CD4-positive, alpha-beta T cell (primary cell): Measurements from ENCODE around the gene POGZ. TPM values are rescaled to one million over a fixed set of nuclear protein-coding genes. Genes with fewer than 3 reads are reported as not detected.

Source experiments
- ATAC-seq: fragments of 200-7000 bp; cut with Tn5 transposase; one replicate; pipeline ENCODE4 v1.10.0; 2022; ENCODE audit warnings: mild to moderate bottlenecking; ENCODE audit not compliant: poor library complexity
- CTCF ChIA-PET: fragments of 350-600 bp; sonication (Branson Sonifier 250); formaldehyde crosslinking; loops from one replicate; lab custom pipeline; 2021; ENCODE audit warnings: antibody characterized with exemption, inconsistent platforms; lab: Charles Lee
- POLR2A ChIA-PET: fragments of 350-600 bp; sonication (Branson Sonifier 250); formaldehyde crosslinking; loops from one replicate; lab custom pipeline; 2021; ENCODE audit warnings: antibody characterized with exemption, inconsistent platforms; lab: Charles Lee
- DNase-seq, 14 experiments: peaks; one replicate each; pipeline ENCODE4 v3.0.0-alpha.2; 2013 to 2020; ENCODE audit warnings: mixed read lengths in 2 of 14
- H3K27ac ChIP-seq, 2 donors: one replicate each; pipeline versions ENCODE4 v1.5.1 to v1.7.0; 2013; ENCODE audit warnings: low read length in 2 of 2, low read depth in 1 of 2, mild to moderate bottlenecking in 1 of 2
- H3K27me3 ChIP-seq, 2 experiments: 1 replicate in 1 of 2; 2 replicates in 1 of 2; pipeline versions ENCODE4 v1.6.1 to v1.7.0; 2013; ENCODE audit warnings: low read length in 2 of 2, control low read depth in 1 of 2, mild to moderate bottlenecking in 1 of 2, moderate library complexity in 1 of 2; ENCODE audit not compliant: insufficient read depth in 2 of 2, control insufficient read depth in 1 of 2
- H3K36me3 ChIP-seq: one replicate; pipeline ENCODE4 v1.6.1; 2013; ENCODE audit warnings: low read length, control low read depth; ENCODE audit not compliant: insufficient read depth
- H3K4me1 ChIP-seq: one replicate; pipeline ENCODE4 v1.6.1; 2013; ENCODE audit warnings: low read length, control low read depth; ENCODE audit not compliant: insufficient read depth
- H3K4me3 ChIP-seq: one replicate; pipeline ENCODE4 v1.5.1; 2013; ENCODE audit warnings: mild to moderate bottlenecking, low read length, moderate library complexity
- H3K9me3 ChIP-seq, 2 experiments: 1 replicate in 1 of 2; 2 replicates in 1 of 2; pipeline versions ENCODE4 v1.6.1 to v1.7.0; 2013; ENCODE audit warnings: low read length in 2 of 2, mild to moderate bottlenecking in 2 of 2, control low read depth in 1 of 2, moderate library complexity in 1 of 2; ENCODE audit not compliant: control insufficient read depth in 1 of 2, insufficient read depth in 1 of 2
- H3K27ac Mint-ChIP-seq: one replicate; pipeline ENCODE4 v1.8.0; 2020; ENCODE audit warnings: mixed read lengths
- H3K27me3 Mint-ChIP-seq: one replicate; pipeline ENCODE4 v1.8.0; 2021; ENCODE audit warnings: mixed read lengths
- H3K36me3 Mint-ChIP-seq: one replicate; pipeline ENCODE4 v1.8.0; 2021; ENCODE audit warnings: low read depth, mixed read lengths
- H3K4me1 Mint-ChIP-seq: one replicate; pipeline ENCODE4 v1.8.0; 2021; ENCODE audit warnings: low read depth, mixed read lengths
- H3K4me3 Mint-ChIP-seq: one replicate; pipeline ENCODE4 v1.8.0; 2020; ENCODE audit warnings: mild to moderate bottlenecking, mixed read lengths
- H3K9me3 Mint-ChIP-seq: one replicate; pipeline ENCODE4 v1.8.0; 2020; ENCODE audit warnings: mixed read lengths
- CTCF ChIP-seq: fragments of 200-600 bp; IDR thresholded peaks from one replicate; pipeline ENCODE4 v1.8.0; 2022; ENCODE audit warnings: antibody characterized with exemption, mild to moderate bottlenecking
- intact Hi-C, 2 experiments: fragments of 100-400 bp; cut with DNase I in 1 of 2; cut with micrococcal nuclease in 1 of 2; formaldehyde crosslinking; loops; one replicate each; pipeline versions ENCODE4 v1.15.1 to v1.9.0; 2023 to 2025; cut with DNase I, micrococcal nuclease
- total RNA-seq, 174 experiments: library from RNA in 2 of 174; stranded (reverse) in 2 of 174; gene quantifications; one replicate each; pipeline ENCODE4 v1.2.3 and lab custom pipeline; 2021 to 2026

POGZ gene
- total RNA-seq, 2 experiments from 2014 or later: 97.8 to 99.4 TPM

- Mint-ChIP-seq H3K4me3 (no peak overlapping the region), H3K27me3 (peaks cover 6% of the 10 kb centered on the region), H3K27ac (no peak overlapping the region), H3K4me1 (no peaks in the 10 kb centered on the region), H3K9me3 (no peaks in the 10 kb centered on the region), H3K36me3 (no peaks in the 10 kb centered on the region)
- Histone ChIP-seq H3K27ac (no peak overlapping the region), H3K36me3 (no peaks in the 10 kb centered on the region), H3K4me1 (no peaks in the 10 kb centered on the region), H3K9me3 (no peaks in the 10 kb centered on the region), H3K4me3 (no peak overlapping the region), H3K27me3 (no peaks in the 10 kb centered on the region)
- no peak for ATAC-seq
- ChIA-PET CTCF (no interaction called here), POLR2A (no interaction called here)
- no peak for DNase-seq
- no peak for TF ChIP-seq CTCF
- intact Hi-C loops: no loop called here
These were observed 42.9 kb upstream of the POGZ start for GRCh38 chr1:151502035-151502700.

- intact Hi-C loops: no loop called here
- no peak overlapping the region for H3K27ac ChIP-seq
- TF ChIP-seq CTCF: no peak
- H3K36me3 ChIP-seq: no peaks in the 10 kb centered on the region
- ATAC-seq: peak; percentile 37
- Mint-ChIP-seq H3K36me3 (no peaks in the 10 kb centered on the region), H3K9me3 (no peaks in the 10 kb centered on the region), H3K4me3 (no peak overlapping the region), H3K4me1 (no peaks in the 10 kb centered on the region), H3K27ac (no peak overlapping the region), H3K27me3 (peaks cover 6% of the 10 kb centered on the region)
- ChIA-PET CTCF (interaction anchor here (0.7 kb wide), 1 partner anchor 81 kb away, joined by 3 read pairs; no protein-coding TSS in a partner anchor), POLR2A (no interaction called here)
- no peaks in the 10 kb centered on the region for H3K27me3 ChIP-seq
- H3K4me3 ChIP-seq: no peak overlapping the region
- H3K4me1 ChIP-seq: no peaks in the 10 kb centered on the region
- no peaks in the 10 kb centered on the region for H3K9me3 ChIP-seq
- DNase-seq: no peak
These were observed 42.2 kb upstream of the POGZ start for GRCh38 chr1:151501474-151501873.

- Mint-ChIP-seq H3K27ac (no peak overlapping the region), H3K9me3 (no peaks in the 10 kb centered on the region), H3K27me3 (peaks cover 6% of the 10 kb centered on the region), H3K4me1 (no peaks in the 10 kb centered on the region), H3K4me3 (no peak overlapping the region), H3K36me3 (no peaks in the 10 kb centered on the region)
- DNase-seq: no peak
- ChIA-PET POLR2A (no interaction called here), CTCF (no interaction called here)
- no peak for ATAC-seq
- H3K4me3 ChIP-seq: no peak overlapping the region
- no peak for TF ChIP-seq CTCF
- H3K9me3 ChIP-seq: no peaks in the 10 kb centered on the region
- H3K27me3 ChIP-seq: no peaks in the 10 kb centered on the region
- no peaks in the 10 kb centered on the region for H3K36me3 ChIP-seq
- intact Hi-C loops: no loop called here
- H3K4me1 ChIP-seq: no peaks in the 10 kb centered on the region
- H3K27ac ChIP-seq: no peak overlapping the region
These were observed 40.6 kb upstream of the POGZ start for GRCh38 chr1:151499930-151500329.
